Measurements from ENCODE around the gene CEP85L.

CEP85L gene

DNA sequence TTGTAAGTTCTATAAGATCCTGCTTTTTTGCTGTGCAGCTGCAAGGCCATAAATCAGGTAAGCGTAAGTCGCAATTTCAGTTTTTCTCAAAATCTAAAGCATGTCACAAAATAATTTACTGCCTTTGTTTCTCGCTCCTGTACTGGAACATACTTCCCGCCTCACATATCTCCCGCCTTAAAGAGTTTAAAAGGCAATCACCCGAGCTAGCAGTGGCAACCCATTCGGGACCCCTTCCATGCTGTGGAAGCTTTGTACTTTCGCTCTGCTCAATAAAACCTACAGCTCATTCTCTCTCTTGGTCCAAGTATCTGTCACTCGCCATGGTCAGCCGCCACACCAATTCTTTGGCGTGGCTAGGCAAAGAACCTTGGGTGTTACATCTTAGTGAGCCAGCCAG is 34.0 kb downstream of the CEP85L start:
- Histone ChIP-seq H3K9ac (ENCODE audit: low read length) (no peak overlapping the region), H3K4me1 (ENCODE audit: control insufficient read depth, low read depth, low read length) (no peaks in the 10 kb centered on the region), H3K9me3 (ENCODE audit: control insufficient read depth, low read depth, low read length) (no peaks in the 10 kb centered on the region), H3K27me3 (ENCODE audit: control insufficient read depth, insufficient read depth, low read length) (no peaks in the 10 kb centered on the region), H3K36me3 (ENCODE audit: control insufficient read depth, low read depth, low read length) (no peaks in the 10 kb centered on the region), H3K4me3 (ENCODE audit: low read length) (no peak overlapping the region), H3K27ac (ENCODE audit: low read length) (no peak overlapping the region)

DNA sequence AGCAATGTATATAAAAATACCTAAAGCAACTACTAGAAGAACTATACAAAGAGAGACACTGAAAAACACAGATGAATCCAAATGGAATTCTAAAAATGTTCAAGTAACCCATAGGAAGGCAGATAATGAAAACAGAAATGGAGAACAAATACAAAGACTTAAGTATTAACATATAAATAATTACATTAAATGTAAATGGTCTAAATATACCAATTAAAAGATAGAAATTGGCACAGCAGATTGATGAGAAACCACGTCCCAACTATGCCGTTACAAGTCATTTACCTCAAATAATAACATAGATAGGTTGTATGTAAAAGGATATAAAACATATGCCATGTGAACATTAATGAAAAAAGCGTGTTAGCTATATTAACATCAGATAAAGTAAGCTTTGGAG is 40.1 kb downstream of the CEP85L start:
- Histone ChIP-seq H3K9ac (ENCODE audit: low read length) (no peak overlapping the region), H3K27me3 (ENCODE audit: control insufficient read depth, insufficient read depth, low read length) (no peaks in the 10 kb centered on the region), H3K36me3 (ENCODE audit: control insufficient read depth, low read depth, low read length) (no peaks in the 10 kb centered on the region), H3K4me1 (ENCODE audit: control insufficient read depth, low read depth, low read length) (no peaks in the 10 kb centered on the region), H3K27ac (ENCODE audit: low read length) (no peak overlapping the region), H3K9me3 (ENCODE audit: control insufficient read depth, low read depth, low read length) (no peaks in the 10 kb centered on the region), H3K4me3 (ENCODE audit: low read length) (no peak overlapping the region)

GRCh38 chr6:118606858-118607257 is 44.5 kb downstream of the CEP85L start:
- no peaks in the 10 kb centered on the region for H3K27me3 ChIP-seq (ENCODE audit: control insufficient read depth, insufficient read depth, low read length)
- H3K9me3 ChIP-seq (ENCODE audit: control insufficient read depth, low read depth, low read length): peaks cover 7% of the 10 kb centered on the region
- no peaks in the 10 kb centered on the region for H3K4me1 ChIP-seq (ENCODE audit: control insufficient read depth, low read depth, low read length)
- H3K4me3 ChIP-seq (ENCODE audit: low read length): no peak overlapping the region
- H3K9ac ChIP-seq (ENCODE audit: low read length): no peak overlapping the region
- H3K36me3 ChIP-seq (ENCODE audit: control insufficient read depth, low read depth, low read length): no peaks in the 10 kb centered on the region
- no peak overlapping the region for H3K27ac ChIP-seq (ENCODE audit: low read length)

GRCh38 chr6:118606268-118606667 is 45.1 kb downstream of the CEP85L start:
- peaks cover 7% of the 10 kb centered on the region for H3K9me3 ChIP-seq (ENCODE audit: control insufficient read depth, low read depth, low read length)
- no peaks in the 10 kb centered on the region for H3K36me3 ChIP-seq (ENCODE audit: control insufficient read depth, low read depth, low read length)
- no peak overlapping the region for H3K4me3 ChIP-seq (ENCODE audit: low read length)
- H3K9ac ChIP-seq (ENCODE audit: low read length): no peak overlapping the region
- no peaks in the 10 kb centered on the region for H3K27me3 ChIP-seq (ENCODE audit: control insufficient read depth, insufficient read depth, low read length)
- no peak overlapping the region for H3K27ac ChIP-seq (ENCODE audit: low read length)
- no peaks in the 10 kb centered on the region for H3K4me1 ChIP-seq (ENCODE audit: control insufficient read depth, low read depth, low read length)

DNA sequence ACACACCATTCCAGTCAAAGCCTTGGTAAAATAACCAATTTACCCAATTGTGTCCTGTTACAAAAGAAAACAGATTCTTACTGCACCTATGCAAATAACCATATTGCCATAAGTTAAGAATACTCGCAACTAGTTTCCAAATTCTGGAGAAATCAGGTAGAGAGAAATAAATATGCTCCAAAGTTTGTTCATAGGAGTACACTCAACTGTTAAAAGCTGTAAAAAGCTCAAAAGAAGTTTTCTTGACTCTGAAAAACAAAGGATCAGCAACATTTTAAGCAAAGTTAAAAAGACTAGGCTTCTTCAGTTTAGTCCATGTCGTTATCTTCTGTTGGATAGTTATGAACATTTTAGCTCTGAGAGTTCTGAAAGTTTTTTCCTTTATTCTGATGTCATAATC is 48.0 kb downstream of the CEP85L start:
- no peaks in the 10 kb centered on the region for H3K27me3 ChIP-seq (ENCODE audit: control insufficient read depth, insufficient read depth, low read length)
- H3K36me3 ChIP-seq (ENCODE audit: control insufficient read depth, low read depth, low read length): no peaks in the 10 kb centered on the region
- H3K4me1 ChIP-seq (ENCODE audit: control insufficient read depth, low read depth, low read length): no peaks in the 10 kb centered on the region
- H3K27ac ChIP-seq (ENCODE audit: low read length): no peak overlapping the region
- H3K9me3 ChIP-seq (ENCODE audit: control insufficient read depth, low read depth, low read length): peaks cover 7% of the 10 kb centered on the region
- H3K9ac ChIP-seq (ENCODE audit: low read length): no peak overlapping the region
- H3K4me3 ChIP-seq (ENCODE audit: low read length): no peak overlapping the region

GRCh38 chr6:118602300-118602699 is 49.1 kb downstream of the CEP85L start:
- H3K9me3 ChIP-seq (ENCODE audit: control insufficient read depth, low read depth, low read length): peaks cover 7% of the 10 kb centered on the region
- no peaks in the 10 kb centered on the region for H3K4me1 ChIP-seq (ENCODE audit: control insufficient read depth, low read depth, low read length)
- H3K27me3 ChIP-seq (ENCODE audit: control insufficient read depth, insufficient read depth, low read length): no peaks in the 10 kb centered on the region
- no peak overlapping the region for H3K27ac ChIP-seq (ENCODE audit: low read length)
- H3K9ac ChIP-seq (ENCODE audit: low read length): no peak overlapping the region
- H3K4me3 ChIP-seq (ENCODE audit: low read length): no peak overlapping the region
- H3K36me3 ChIP-seq (ENCODE audit: control insufficient read depth, low read depth, low read length): no peaks in the 10 kb centered on the region

DNA sequence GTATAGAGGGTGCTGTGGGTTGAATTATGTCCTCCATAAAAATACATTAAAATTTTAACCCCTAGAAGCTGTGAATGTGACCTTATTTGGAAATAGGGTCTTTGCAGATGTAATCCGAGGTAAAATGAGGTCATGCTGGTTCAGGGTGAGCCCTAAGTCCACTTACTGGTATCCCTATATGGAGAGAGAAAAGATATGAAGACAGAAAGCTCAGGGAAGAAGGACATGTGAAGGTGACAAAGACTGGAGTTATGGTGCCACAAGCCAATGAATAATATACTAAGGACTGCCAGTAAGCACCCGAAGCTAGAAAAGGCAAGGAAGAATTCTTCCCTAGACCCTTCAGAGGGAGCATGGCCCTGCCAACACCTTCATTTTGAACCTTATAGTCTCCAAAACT is 53.1 kb downstream of the CEP85L start:
- no peak overlapping the region for H3K4me3 ChIP-seq (ENCODE audit: low read length)
- H3K9ac ChIP-seq (ENCODE audit: low read length): no peak overlapping the region
- peaks cover 3% of the 10 kb centered on the region for H3K9me3 ChIP-seq (ENCODE audit: control insufficient read depth, low read depth, low read length)
- H3K27ac ChIP-seq (ENCODE audit: low read length): no peak overlapping the region
- no peaks in the 10 kb centered on the region for H3K27me3 ChIP-seq (ENCODE audit: control insufficient read depth, insufficient read depth, low read length)
- H3K36me3 ChIP-seq (ENCODE audit: control insufficient read depth, low read depth, low read length): no peaks in the 10 kb centered on the region
- no peaks in the 10 kb centered on the region for H3K4me1 ChIP-seq (ENCODE audit: control insufficient read depth, low read depth, low read length)

DNA sequence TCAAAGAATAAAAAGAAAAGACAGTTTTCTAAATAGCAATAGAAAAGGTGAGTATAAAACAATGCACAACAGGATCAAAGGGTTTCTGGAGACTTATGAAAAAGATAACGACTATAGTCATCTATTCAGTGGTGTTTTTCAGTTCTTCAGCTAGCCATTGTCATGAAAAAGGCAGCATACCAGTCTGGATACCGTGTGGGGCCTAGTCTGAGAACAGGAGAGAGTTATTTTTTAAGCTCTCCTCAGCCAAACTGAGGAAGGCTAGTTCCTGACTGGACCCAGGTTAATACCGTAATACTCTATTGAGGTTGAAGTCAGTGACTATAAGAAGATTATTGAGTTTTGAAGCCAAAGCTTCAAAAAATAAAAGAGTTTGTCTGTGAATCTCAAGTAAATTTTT is 53.8 kb downstream of the CEP85L start:
- Histone ChIP-seq H3K9ac (ENCODE audit: low read length) (no peak overlapping the region), H3K36me3 (ENCODE audit: control insufficient read depth, low read depth, low read length) (no peaks in the 10 kb centered on the region), H3K4me1 (ENCODE audit: control insufficient read depth, low read depth, low read length) (no peaks in the 10 kb centered on the region), H3K27ac (ENCODE audit: low read length) (no peak overlapping the region), H3K27me3 (ENCODE audit: control insufficient read depth, insufficient read depth, low read length) (no peaks in the 10 kb centered on the region), H3K4me3 (ENCODE audit: low read length) (no peak overlapping the region), H3K9me3 (ENCODE audit: control insufficient read depth, low read depth, low read length) (no peaks in the 10 kb centered on the region)

DNA sequence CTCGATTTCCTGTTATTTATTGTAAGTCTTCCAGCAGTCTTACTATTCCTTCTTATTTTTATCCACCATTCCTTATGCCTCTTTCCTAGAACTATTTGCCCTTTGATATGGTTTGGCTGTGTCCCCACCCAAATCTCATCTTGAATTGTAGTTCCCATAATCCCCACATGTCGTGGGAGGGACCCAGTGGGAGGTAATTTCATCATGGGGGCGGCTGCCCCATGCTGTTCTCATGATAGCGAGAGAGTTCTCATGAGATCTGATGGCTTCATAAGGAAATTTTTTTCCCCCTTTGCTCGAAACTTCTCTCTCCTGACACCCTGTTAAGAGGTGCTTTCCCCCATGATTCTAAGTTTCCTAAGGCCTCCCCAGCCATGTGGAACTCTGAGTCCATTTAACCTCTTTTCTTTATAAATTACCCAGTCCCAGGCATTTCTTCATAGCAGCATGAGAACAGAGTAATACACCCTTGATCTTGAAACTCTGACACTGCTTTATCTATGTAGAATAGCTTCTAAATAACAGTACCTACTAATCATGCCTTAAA is 54.5 kb downstream of the CEP85L start:
- Histone ChIP-seq H3K27me3 (ENCODE audit: control insufficient read depth, insufficient read depth, low read length) (no peaks in the 10 kb centered on the region), H3K27ac (ENCODE audit: low read length) (no peak overlapping the region), H3K9me3 (ENCODE audit: control insufficient read depth, low read depth, low read length) (no peaks in the 10 kb centered on the region), H3K4me3 (ENCODE audit: low read length) (no peak overlapping the region), H3K36me3 (ENCODE audit: control insufficient read depth, low read depth, low read length) (no peaks in the 10 kb centered on the region), H3K4me1 (ENCODE audit: control insufficient read depth, low read depth, low read length) (no peaks in the 10 kb centered on the region), H3K9ac (ENCODE audit: low read length) (no peak overlapping the region)

DNA sequence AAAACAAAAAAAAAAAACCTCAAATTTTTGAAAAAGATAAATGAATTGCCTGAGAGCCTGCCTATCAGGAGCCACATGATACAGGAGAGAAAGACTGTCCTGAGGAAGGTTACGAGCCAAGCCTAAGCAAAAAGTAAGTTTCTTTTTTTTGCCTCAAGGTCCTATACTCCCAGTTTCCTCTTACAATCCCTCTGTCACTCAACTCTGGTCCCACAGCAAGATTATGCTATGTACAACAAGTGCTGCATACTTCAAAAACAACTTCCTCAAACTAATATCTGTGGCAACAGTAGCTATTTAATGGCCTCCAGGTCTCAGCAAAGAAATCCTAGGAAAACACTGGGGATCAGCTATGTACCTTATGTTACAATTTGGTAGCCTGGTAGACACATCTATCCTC is 56.5 kb downstream of the CEP85L start:
- H3K9me3 ChIP-seq (ENCODE audit: control insufficient read depth, low read depth, low read length): no peaks in the 10 kb centered on the region

DNA sequence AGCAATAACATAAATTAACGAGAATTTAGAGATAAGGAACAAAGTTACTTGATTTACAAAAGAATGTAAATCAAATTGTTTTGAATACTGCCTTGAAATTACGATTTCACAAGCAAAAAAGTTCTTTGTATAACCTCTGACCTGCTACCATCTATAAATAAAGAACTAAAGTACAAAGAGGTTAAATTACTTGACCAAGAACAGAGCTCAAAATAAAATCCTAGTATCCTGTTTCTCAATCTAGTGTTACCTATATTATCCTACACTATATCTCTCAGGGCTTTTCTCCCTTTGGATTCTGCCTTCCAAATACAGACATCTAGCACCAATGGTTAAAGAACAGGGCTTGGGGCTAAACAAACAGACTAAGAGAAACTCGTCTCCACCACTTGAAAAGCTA is 59.5 kb downstream of the CEP85L start:
- H3K36me3 ChIP-seq (ENCODE audit: control insufficient read depth, low read depth, low read length): no peaks in the 10 kb centered on the region
- no peaks in the 10 kb centered on the region for H3K9me3 ChIP-seq (ENCODE audit: control insufficient read depth, low read depth, low read length)
- H3K4me1 ChIP-seq (ENCODE audit: control insufficient read depth, low read depth, low read length): peaks cover 12% of the 10 kb centered on the region
- H3K9ac ChIP-seq (ENCODE audit: low read length): no peak overlapping the region
- no peak overlapping the region for H3K27ac ChIP-seq (ENCODE audit: low read length)
- no peak overlapping the region for H3K4me3 ChIP-seq (ENCODE audit: low read length)
- no peaks in the 10 kb centered on the region for H3K27me3 ChIP-seq (ENCODE audit: control insufficient read depth, insufficient read depth, low read length)

More for the DNA sequence above, 56.5 kb downstream of the CEP85L start:
- Histone ChIP-seq H3K9ac (ENCODE audit: low read length) (no peak overlapping the region), H3K27me3 (ENCODE audit: control insufficient read depth, insufficient read depth, low read length) (no peaks in the 10 kb centered on the region), H3K27ac (ENCODE audit: low read length) (no peak overlapping the region), H3K36me3 (ENCODE audit: control insufficient read depth, low read depth, low read length) (no peaks in the 10 kb centered on the region), H3K4me3 (ENCODE audit: low read length) (no peak overlapping the region), H3K4me1 (ENCODE audit: control insufficient read depth, low read depth, low read length) (peaks cover 6% of the 10 kb centered on the region)

- H3K9me3 ChIP-seq (ENCODE audit: control insufficient read depth, low read depth, low read length): no peaks in the 10 kb centered on the region
- H3K4me3 ChIP-seq (ENCODE audit: low read length): no peak overlapping the region
- H3K4me1 ChIP-seq (ENCODE audit: control insufficient read depth, low read depth, low read length): peaks cover 12% of the 10 kb centered on the region
- no peaks in the 10 kb centered on the region for H3K27me3 ChIP-seq (ENCODE audit: control insufficient read depth, insufficient read depth, low read length)
- H3K36me3 ChIP-seq (ENCODE audit: control insufficient read depth, low read depth, low read length): no peaks in the 10 kb centered on the region
- no peak overlapping the region for H3K9ac ChIP-seq (ENCODE audit: low read length)
- no peak overlapping the region for H3K27ac ChIP-seq (ENCODE audit: low read length)
Observed at GRCh38 chr6:118589649-118590365, 61.6 kb downstream of the CEP85L start.
